Liver (tissue), 9 donors: ENCODE measurements around the gene TRIM75. TPM values are rescaled to one million over a fixed set of nuclear protein-coding genes. Genes with fewer than 3 reads are reported as not detected.

Experiments
- DNase-seq: peaks from one replicate; pipeline ENCODE4 v3.0.0-alpha.2; 2017; ENCODE audit warnings: low spot score
- H3K27ac ChIP-seq, 2 donors: one replicate each; pipeline ENCODE4 v1.7.0; 2013; ENCODE audit warnings: inconsistent platforms in 2 of 2, low read length in 2 of 2, control low read depth in 1 of 2, low read depth in 1 of 2, mild to moderate bottlenecking in 1 of 2
- H3K27me3 ChIP-seq, 4 donors: one replicate each; pipeline versions ENCODE4 v1.6.1 to v1.7.0; 2013; ENCODE audit warnings: low read length in 3 of 4, inconsistent platforms in 1 of 4, mild to moderate bottlenecking in 1 of 4, moderate library complexity in 1 of 4; ENCODE audit not compliant: control insufficient read depth in 4 of 4, insufficient read depth in 4 of 4
- H3K36me3 ChIP-seq, 4 donors: one replicate each; pipeline versions ENCODE4 v1.6.1 to v1.7.0; 2013; ENCODE audit warnings: low read length in 3 of 4, mild to moderate bottlenecking in 3 of 4, low read depth in 1 of 4, moderate library complexity in 1 of 4; ENCODE audit not compliant: control insufficient read depth in 4 of 4, insufficient read depth in 3 of 4
- H3K4me1 ChIP-seq, 4 donors: one replicate each; pipeline versions ENCODE4 v1.6.1 to v1.7.0; 2013; ENCODE audit warnings: low read length in 3 of 4, mild to moderate bottlenecking in 3 of 4, moderate library complexity in 1 of 4; ENCODE audit not compliant: control insufficient read depth in 4 of 4, insufficient read depth in 4 of 4
- H3K4me3 ChIP-seq, 3 donors: one replicate each; pipeline versions ENCODE4 v1.6.1 to v1.7.0; 2013; ENCODE audit warnings: low read length in 3 of 3, control low read depth in 1 of 3, low read depth in 1 of 3, mild to moderate bottlenecking in 1 of 3
- H3K9ac ChIP-seq, 2 donors: one replicate each; pipeline ENCODE4 v1.7.0; 2013; ENCODE audit warnings: low read length in 2 of 2, mild to moderate bottlenecking in 2 of 2, moderate library complexity in 2 of 2, control low read depth in 1 of 2, low read depth in 1 of 2
- H3K9me3 ChIP-seq, 4 donors: one replicate each; pipeline versions ENCODE4 v1.6.1 to v1.7.0; 2013; ENCODE audit warnings: low read length in 3 of 4; ENCODE audit not compliant: control insufficient read depth in 4 of 4
- EGR1 ChIP-seq, 2 donors: IDR thresholded peaks; 2 replicates each; pipeline ENCODE4 v1.6.1; 2016 to 2018; ENCODE audit warnings: antibody characterized with exemption in 2 of 2, low read depth in 2 of 2
- FOXA1 ChIP-seq: IDR thresholded peaks from 2 replicates; pipeline ENCODE4 v1.6.1; 2016; ENCODE audit warnings: antibody characterized with exemption
- FOXA2 ChIP-seq: IDR thresholded peaks from 2 replicates; pipeline ENCODE4 v1.6.1; 2016; ENCODE audit warnings: antibody characterized with exemption
- GABPA ChIP-seq, 2 donors: IDR thresholded peaks in 1 of 2; conservative IDR thresholded peaks in 1 of 2; 2 replicates each; pipeline ENCODE4 v1.6.1; 2016; ENCODE audit warnings: antibody characterized with exemption in 2 of 2, mild to moderate bottlenecking in 1 of 2, moderate library complexity in 1 of 2
- HNF4A ChIP-seq, 2 donors: conservative IDR thresholded peaks; 2 replicates each; pipeline ENCODE4 v1.6.1; 2016; ENCODE audit warnings: antibody characterized with exemption in 2 of 2, mild to moderate bottlenecking in 2 of 2
- HNF4G ChIP-seq: IDR thresholded peaks from 2 replicates; pipeline ENCODE4 v1.6.1; 2016; ENCODE audit warnings: antibody characterized with exemption
- JUND ChIP-seq, 2 donors: IDR thresholded peaks; 2 replicates each; pipeline ENCODE4 v1.6.1; 2016; ENCODE audit warnings: antibody characterized with exemption in 2 of 2
- MAX ChIP-seq: IDR thresholded peaks from 2 replicates; pipeline ENCODE4 v1.6.1; 2016; ENCODE audit warnings: antibody characterized with exemption
- NR2F2 ChIP-seq: IDR thresholded peaks from 2 replicates; pipeline ENCODE4 v1.6.1; 2016; ENCODE audit warnings: antibody characterized with exemption
- RAD21 ChIP-seq, 2 donors: IDR thresholded peaks; 2 replicates each; pipeline ENCODE4 v1.6.1; 2016; ENCODE audit warnings: antibody characterized with exemption in 2 of 2, mild to moderate bottlenecking in 2 of 2
- RXRA ChIP-seq, 2 donors: IDR thresholded peaks; 2 replicates each; pipeline ENCODE4 v1.6.1; 2017 to 2018; ENCODE audit warnings: antibody characterized with exemption in 2 of 2, mild to moderate bottlenecking in 1 of 2
- SP1 ChIP-seq: IDR thresholded peaks from 2 replicates; pipeline ENCODE4 v1.6.1; 2018; ENCODE audit warnings: antibody characterized with exemption, mild to moderate bottlenecking
- TAF1 ChIP-seq: conservative IDR thresholded peaks from 2 replicates; pipeline ENCODE4 v1.6.1; 2016; ENCODE audit warnings: antibody characterized with exemption, mild to moderate bottlenecking
- YY1 ChIP-seq: IDR thresholded peaks from 2 replicates; pipeline ENCODE4 v1.6.1; 2016; ENCODE audit warnings: antibody characterized with exemption, mild to moderate bottlenecking
- ZBTB33 ChIP-seq: IDR thresholded peaks from 2 replicates; pipeline ENCODE4 v1.6.1; 2016; ENCODE audit warnings: antibody characterized with exemption
- WGBS: extraction: QIAGEN DNeasy Blood & Tissue Kit; methylation state at CpG from one replicate; pipeline ENCODE4 v1.1.7; 2013; 5-methylcytosine and 5-hydroxymethylcytosine counted together
- polyA plus RNA-seq, 2 donors: library from polyadenylated mRNA; stranded (reverse) in 1 of 2; unstranded in 1 of 2; fragments of 200-250 nt in 1 of 2; fragments of >200 nt in 1 of 2; fragmentation: Nextera tagmentation in 1 of 2; extraction: Ambion mirVana in 1 of 2; gene quantifications; one replicate each; pipeline versions ENCODE4 v1.2.1 to v1.2.3, GENCODE V29; 2013 to 2015
- total RNA-seq, 2 donors: library from RNA; depleted of rRNA; stranded (reverse); fragments of >200 nt; gene quantifications; one replicate each; pipeline ENCODE4 v1.2.3, GENCODE V29; 2014
- TF ChIP-seq, protein P1 (sequence below): IDR thresholded peaks from 2 replicates; pipeline ENCODE4 v1.6.1; 2016; ENCODE audit warnings: antibody characterized with exemption
- TF ChIP-seq, protein P2 (sequence below): IDR thresholded peaks from 2 replicates; pipeline ENCODE4 v1.6.1; 2016; ENCODE audit warnings: antibody characterized with exemption, mild to moderate bottlenecking
- TF ChIP-seq, protein P3 (sequence below): fragments of 150-350 bp; IDR thresholded peaks from 2 replicates; pipeline ENCODE4 v1.5.1; 2017; ENCODE audit warnings: improper control_type of control experiment, low read depth, low read length; ENCODE audit not compliant: missing input control
- donor health status: healthy.
- donor health status: healthy.
- donor health status: healthy.
- donor health status: healthy.
- donor health status: healthy.

TRIM75 gene
- total and polyA plus RNA-seq, 4 donors = not detected

GRCh38 chr4:165077034-165077578, 23.4 kb downstream of the TRIM75 start:
- no peak for DNase-seq
- H3K27me3 ChIP-seq = no peaks in the 10 kb centered on the region
- 48% methylated on average over 5 of the region's 5 CpGs for WGBS
- H3K4me3 ChIP-seq = no peak overlapping the region
- peaks cover 6 to 30% (median 9%) of the 10 kb centered on the region in 4 donors for H3K4me1 ChIP-seq
- TF ChIP-seq JUND (IDR thresholded peaks at IDR 0.05) (no peak), MAX (no peak), YY1 (no peak), NR2F2 (no peak), RXRA (IDR thresholded peaks at IDR 0.05) (no peak), HNF4A (conservative IDR thresholded peaks at IDR 0.05) (no peak), GABPA (IDR thresholded peaks at IDR 0.05 in 1 of 2, conservative IDR thresholded peaks at IDR 0.05 in 1 of 2) (no peak), FOXA1 (no peak)
- TF ChIP-seq, protein P1, sequence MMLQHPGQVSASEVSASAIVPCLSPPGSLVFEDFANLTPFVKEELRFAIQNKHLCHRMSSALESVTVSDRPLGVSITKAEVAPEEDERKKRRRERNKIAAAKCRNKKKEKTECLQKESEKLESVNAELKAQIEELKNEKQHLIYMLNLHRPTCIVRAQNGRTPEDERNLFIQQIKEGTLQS = no peak
- TF ChIP-seq, protein P2, sequence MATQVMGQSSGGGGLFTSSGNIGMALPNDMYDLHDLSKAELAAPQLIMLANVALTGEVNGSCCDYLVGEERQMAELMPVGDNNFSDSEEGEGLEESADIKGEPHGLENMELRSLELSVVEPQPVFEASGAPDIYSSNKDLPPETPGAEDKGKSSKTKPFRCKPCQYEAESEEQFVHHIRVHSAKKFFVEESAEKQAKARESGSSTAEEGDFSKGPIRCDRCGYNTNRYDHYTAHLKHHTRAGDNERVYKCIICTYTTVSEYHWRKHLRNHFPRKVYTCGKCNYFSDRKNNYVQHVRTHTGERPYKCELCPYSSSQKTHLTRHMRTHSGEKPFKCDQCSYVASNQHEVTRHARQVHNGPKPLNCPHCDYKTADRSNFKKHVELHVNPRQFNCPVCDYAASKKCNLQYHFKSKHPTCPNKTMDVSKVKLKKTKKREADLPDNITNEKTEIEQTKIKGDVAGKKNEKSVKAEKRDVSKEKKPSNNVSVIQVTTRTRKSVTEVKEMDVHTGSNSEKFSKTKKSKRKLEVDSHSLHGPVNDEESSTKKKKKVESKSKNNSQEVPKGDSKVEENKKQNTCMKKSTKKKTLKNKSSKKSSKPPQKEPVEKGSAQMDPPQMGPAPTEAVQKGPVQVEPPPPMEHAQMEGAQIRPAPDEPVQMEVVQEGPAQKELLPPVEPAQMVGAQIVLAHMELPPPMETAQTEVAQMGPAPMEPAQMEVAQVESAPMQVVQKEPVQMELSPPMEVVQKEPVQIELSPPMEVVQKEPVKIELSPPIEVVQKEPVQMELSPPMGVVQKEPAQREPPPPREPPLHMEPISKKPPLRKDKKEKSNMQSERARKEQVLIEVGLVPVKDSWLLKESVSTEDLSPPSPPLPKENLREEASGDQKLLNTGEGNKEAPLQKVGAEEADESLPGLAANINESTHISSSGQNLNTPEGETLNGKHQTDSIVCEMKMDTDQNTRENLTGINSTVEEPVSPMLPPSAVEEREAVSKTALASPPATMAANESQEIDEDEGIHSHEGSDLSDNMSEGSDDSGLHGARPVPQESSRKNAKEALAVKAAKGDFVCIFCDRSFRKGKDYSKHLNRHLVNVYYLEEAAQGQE = no peak
- H3K36me3 ChIP-seq = peaks cover 0 to 3% (median 0%) of the 10 kb centered on the region in 4 donors
- H3K9me3 ChIP-seq = no peaks in the 10 kb centered on the region
- no peak overlapping the region for H3K9ac ChIP-seq
- H3K27ac ChIP-seq = peak overlapping the region; percentile 46 to 61

DNA sequence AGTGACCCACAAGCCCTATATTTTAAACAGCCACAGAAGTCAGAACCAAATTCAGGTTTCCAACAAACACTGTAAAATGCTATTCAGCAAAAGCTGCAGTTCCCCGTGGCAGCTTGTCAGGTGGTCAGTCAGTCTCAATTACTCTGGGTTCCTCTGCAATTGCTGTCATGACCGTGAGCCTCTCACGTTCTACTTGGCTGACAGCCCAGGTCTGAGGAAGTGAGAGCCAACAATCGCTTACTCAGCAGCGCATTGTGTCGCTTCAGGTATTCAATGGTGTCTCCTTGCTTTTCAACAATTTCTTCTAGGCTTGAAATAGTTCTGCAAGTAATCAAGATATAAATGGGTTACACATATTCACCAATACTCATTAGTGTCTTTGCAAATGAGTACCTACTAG, 25.8 kb downstream of the TRIM75 start:
- Histone ChIP-seq H3K27me3 (no peaks in the 10 kb centered on the region), H3K36me3 (peaks cover 0 to 3% (median 3%) of the 10 kb centered on the region in 4 donors), H3K9ac (no peak overlapping the region), H3K4me3 (no peak overlapping the region), H3K27ac (peak overlapping the region in 1 of 2 donors; percentile 50), H3K9me3 (no peaks in the 10 kb centered on the region), H3K4me1 (peaks cover 6 to 30% (median 9%) of the 10 kb centered on the region in 4 donors)
- WGBS = 9% methylated on average over 6 of the region's 6 CpGs
- TF ChIP-seq SP1 (no peak), HNF4A (conservative IDR thresholded peaks at IDR 0.05) (peak in 1 of 2 donors; percentile 17), MAX (no peak), RXRA (IDR thresholded peaks at IDR 0.05) (peak in 1 of 2 donors; percentile 17), NR2F2 (no peak), YY1 (peak; percentile 47), HNF4G (no peak), FOXA2 (no peak), EGR1 (IDR thresholded peaks at IDR 0.05; ENCODE audit: low read depth in 2 of 2) (no peak), ZBTB33 (no peak), JUND (IDR thresholded peaks at IDR 0.05) (no peak), RAD21 (IDR thresholded peaks at IDR 0.05) (peak in 1 of 2 donors; percentile 8), FOXA1 (no peak), TAF1 (no peak)
- TF ChIP-seq, protein P3, sequence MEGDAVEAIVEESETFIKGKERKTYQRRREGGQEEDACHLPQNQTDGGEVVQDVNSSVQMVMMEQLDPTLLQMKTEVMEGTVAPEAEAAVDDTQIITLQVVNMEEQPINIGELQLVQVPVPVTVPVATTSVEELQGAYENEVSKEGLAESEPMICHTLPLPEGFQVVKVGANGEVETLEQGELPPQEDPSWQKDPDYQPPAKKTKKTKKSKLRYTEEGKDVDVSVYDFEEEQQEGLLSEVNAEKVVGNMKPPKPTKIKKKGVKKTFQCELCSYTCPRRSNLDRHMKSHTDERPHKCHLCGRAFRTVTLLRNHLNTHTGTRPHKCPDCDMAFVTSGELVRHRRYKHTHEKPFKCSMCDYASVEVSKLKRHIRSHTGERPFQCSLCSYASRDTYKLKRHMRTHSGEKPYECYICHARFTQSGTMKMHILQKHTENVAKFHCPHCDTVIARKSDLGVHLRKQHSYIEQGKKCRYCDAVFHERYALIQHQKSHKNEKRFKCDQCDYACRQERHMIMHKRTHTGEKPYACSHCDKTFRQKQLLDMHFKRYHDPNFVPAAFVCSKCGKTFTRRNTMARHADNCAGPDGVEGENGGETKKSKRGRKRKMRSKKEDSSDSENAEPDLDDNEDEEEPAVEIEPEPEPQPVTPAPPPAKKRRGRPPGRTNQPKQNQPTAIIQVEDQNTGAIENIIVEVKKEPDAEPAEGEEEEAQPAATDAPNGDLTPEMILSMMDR = no peak
- TF ChIP-seq, protein P1 = no peak
- TF ChIP-seq, protein P2 = no peak
- peak; percentile 40 for DNase-seq
